IMR-90 (cell line): Measurements from ENCODE around the gene IFIT1B. TPM values are rescaled to one million over a fixed set of nuclear protein-coding genes. Genes with fewer than 3 reads are reported as not detected.
A peak's percentile ranks its signal among the peaks of the same experiment; 100 is the strongest.

Experiments used
- ATAC-seq: fragments of 200-7000 bp; cut with Tn5 transposase; 2 replicates; pipeline ENCODE4 v1.9.1; 2020; ENCODE audit warnings: low read depth, mild to moderate bottlenecking, moderate library complexity
- BruUV-seq: library from RNA; stranded (reverse); fragments of 400-500 nt; replicated peaks from 2 replicates; lab custom pipeline; 2021; lab: Mats Ljungman, UMichigan
- CTCF ChIA-PET: fragments of 300-600 bp; formaldehyde crosslinking; extraction: SDS; loops from one replicate; lab custom pipeline; 2021; ENCODE audit warnings: antibody characterized with exemption; lab: Yijun Ruan, JAX
- POLR2A ChIA-PET: fragments of 300-600 bp; sonication (Branson Sonifier 250); formaldehyde crosslinking; loops from one replicate; lab custom pipeline; 2022; ENCODE audit warnings: antibody characterized with exemption; ENCODE audit not compliant: unreplicated experiment; lab: Charles Lee
- DNase-seq: peaks from one replicate; pipeline ENCODE4 v3.0.0; 2013
- H2AFZ ChIP-seq: replicated peaks from 2 replicates; pipeline ENCODE3; 2013; ENCODE audit warnings: low read length, mild to moderate bottlenecking; ENCODE audit not compliant: poor library complexity
- H2AK5ac ChIP-seq: 2 replicates; pipeline ENCODE4 v1.6.1; 2013; ENCODE audit warnings: low read depth, low read length, inconsistent platforms
- H2AK9ac ChIP-seq: replicated peaks from 2 replicates; pipeline ENCODE3; 2013; ENCODE audit warnings: mild to moderate bottlenecking, low read depth, low read length, moderate library complexity; ENCODE audit not compliant: poor library complexity
- H2BK120ac ChIP-seq: 2 replicates; pipeline ENCODE4 v1.6.1; 2013; ENCODE audit warnings: low read depth, low read length, inconsistent platforms
- H2BK15ac ChIP-seq: 3 replicates; pipeline ENCODE4 v1.6.1; 2013; ENCODE audit warnings: low read depth, low read length, inconsistent platforms
- H2BK20ac ChIP-seq: 2 replicates; pipeline ENCODE4 v1.6.1; 2013; ENCODE audit warnings: low read depth, mild to moderate bottlenecking, inconsistent platforms, low read length, moderate library complexity
- H2BK5ac ChIP-seq: 2 replicates; pipeline ENCODE4 v1.6.1; 2013; ENCODE audit warnings: mild to moderate bottlenecking, low read depth, low read length, inconsistent platforms; ENCODE audit not compliant: poor library complexity, severe bottlenecking
- H3K14ac ChIP-seq: replicated peaks from 2 replicates; pipeline ENCODE4 v1.6.1; 2013; ENCODE audit warnings: low read depth, low read length, inconsistent platforms
- H3K18ac ChIP-seq: 2 replicates; pipeline ENCODE4 v1.6.1; 2013; ENCODE audit warnings: low read depth, low read length, control low read depth
- H3K23ac ChIP-seq: 2 replicates; pipeline ENCODE4 v1.6.1; 2013; ENCODE audit warnings: low read depth, low read length, inconsistent platforms
- H3K27ac ChIP-seq: 2 replicates; pipeline ENCODE4 v1.5.1; 2013; ENCODE audit warnings: mild to moderate bottlenecking, control low read depth, low read length; ENCODE audit not compliant: insufficient read depth
- H3K27me3 ChIP-seq: 2 replicates; pipeline ENCODE4 v1.6.1; 2013; ENCODE audit warnings: low read length; ENCODE audit not compliant: control insufficient read depth, insufficient read depth
- H3K36me3 ChIP-seq: 2 replicates; pipeline ENCODE4 v1.6.1; 2013; ENCODE audit warnings: low read length, mixed read lengths; ENCODE audit not compliant: control insufficient read depth, insufficient read depth
- H3K4ac ChIP-seq: 2 replicates; pipeline ENCODE4 v1.6.1; 2013; ENCODE audit warnings: low read depth, low read length, inconsistent platforms
- H3K4me1 ChIP-seq: 2 replicates; pipeline ENCODE4 v1.6.1; 2013; ENCODE audit warnings: low read length, mixed read lengths; ENCODE audit not compliant: control insufficient read depth, insufficient read depth
- H3K4me2 ChIP-seq: 2 replicates; pipeline ENCODE4 v1.6.1; 2013; ENCODE audit warnings: low read depth, mild to moderate bottlenecking, control low read depth, low read length, moderate library complexity
- H3K4me3 ChIP-seq: 2 replicates; pipeline ENCODE4 v1.5.1; 2013; ENCODE audit warnings: low read depth, mild to moderate bottlenecking, control low read depth, low read length, moderate library complexity; ENCODE audit not compliant: insufficient read depth
- H3K56ac ChIP-seq: 2 replicates; pipeline ENCODE4 v1.6.1; 2013; ENCODE audit warnings: low read length, inconsistent platforms; ENCODE audit not compliant: insufficient read depth; ENCODE audit errors: extremely low read depth
- H3K79me1 ChIP-seq, 2 experiments: 2 replicates each; pipeline ENCODE4 v1.6.1; 2013; ENCODE audit warnings: low read length in 2 of 2, inconsistent platforms in 1 of 2, low read depth in 1 of 2
- H3K9ac ChIP-seq: 2 replicates; pipeline ENCODE4 v1.6.1; 2013; ENCODE audit warnings: low read depth, low read length, control low read depth
- H3K9me1 ChIP-seq: 2 replicates; pipeline ENCODE4 v1.6.1; 2013; ENCODE audit warnings: low read length, inconsistent platforms; ENCODE audit not compliant: insufficient read depth
- H3K9me3 ChIP-seq: 2 replicates; pipeline ENCODE4 v1.6.1; 2013; ENCODE audit warnings: low read length; ENCODE audit not compliant: control insufficient read depth, insufficient read depth
- H4K20me1 ChIP-seq: 2 replicates; pipeline ENCODE4 v1.6.1; 2013; ENCODE audit warnings: low read length, inconsistent platforms; ENCODE audit not compliant: insufficient read depth
- H4K5ac ChIP-seq: 2 replicates; pipeline ENCODE4 v1.6.1; 2013; ENCODE audit warnings: mild to moderate bottlenecking, low read depth, low read length, control low read depth
- H4K8ac ChIP-seq, 2 experiments: 2 replicates each; pipeline ENCODE4 v1.6.1; 2013; ENCODE audit warnings: low read depth in 2 of 2, low read length in 2 of 2, control low read depth in 1 of 2, inconsistent platforms in 1 of 2
- H4K91ac ChIP-seq: 2 replicates; pipeline ENCODE4 v1.6.1; 2013; ENCODE audit warnings: low read depth, low read length, inconsistent platforms; ENCODE audit not compliant: insufficient read depth
- CEBPB ChIP-seq: IDR thresholded peaks from 2 replicates; pipeline ENCODE4 v1.6.1; 2012; ENCODE audit warnings: low read depth, low read length, improper control_type of control experiment
- CHD1 ChIP-seq: IDR thresholded peaks from 2 replicates; pipeline ENCODE4 v1.6.1; 2012; ENCODE audit warnings: low read depth, low read length, improper control_type of control experiment
- CTCF ChIP-seq: conservative IDR thresholded peaks from 2 replicates; pipeline ENCODE4 v1.5.1; 2012; ENCODE audit warnings: mild to moderate bottlenecking, low read depth, low read length, improper control_type of control experiment
- MXI1 ChIP-seq: IDR thresholded peaks from 2 replicates; pipeline ENCODE4 v1.6.1; 2012; ENCODE audit warnings: low read depth, mild to moderate bottlenecking, low read length, moderate library complexity, borderline replicate concordance
- POLR2A ChIP-seq: IDR thresholded peaks from 2 replicates; pipeline ENCODE4 v1.6.1; 2012; ENCODE audit warnings: mild to moderate bottlenecking, low read depth, low read length
- RAD21 ChIP-seq: IDR thresholded peaks from 2 replicates; pipeline ENCODE4 v1.6.1; 2012; ENCODE audit warnings: low read length, improper control_type of control experiment
- RCOR1 ChIP-seq: IDR thresholded peaks from 2 replicates; pipeline ENCODE4 v1.6.1; 2012; ENCODE audit warnings: mild to moderate bottlenecking, low read length, improper control_type of control experiment; ENCODE audit not compliant: insufficient replicate concordance
- SMC3 ChIP-seq: fragments of 150-350 bp; IDR thresholded peaks from 2 replicates; pipeline ENCODE4 v1.6.1; 2016; ENCODE audit warnings: low read depth, mild to moderate bottlenecking, antibody characterized with exemption, low read length, moderate library complexity
- dilution Hi-C: fragments of 300-500 bp; cut with HindIII; formaldehyde crosslinking; loops from one replicate; pipeline ENCODE4 v1.14.3; 2018; ENCODE audit warnings: low sequenced_read_pairs; ENCODE audit not compliant: unreplicated experiment
- in situ Hi-C: fragments of 300-500 bp; cut with MboI; formaldehyde crosslinking; loops from 3 replicates; pipeline ENCODE4 v1.14.3; 2019; ENCODE audit warnings: low sequenced_read_pairs, inconsistent platforms, mixed read lengths
- intact Hi-C: fragments of 100-400 bp; cut with micrococcal nuclease; formaldehyde crosslinking; loops from 2 replicates; pipeline ENCODE4 v1.10.0; 2022
- polyA plus RNA-seq, 3 experiments: library from polyadenylated mRNA; depleted of rRNA; stranded (reverse); fragments of >200 nt; gene quantifications; 2 replicates each; pipeline ENCODE4 v1.2.3, GENCODE V29; 2012; ENCODE audit warnings: low replicate concordance in 1 of 3
- total RNA-seq: library from RNA; depleted of rRNA; stranded (reverse); fragments of >200 nt; gene quantifications from 2 replicates; pipeline ENCODE4 v1.2.3, GENCODE V29; 2012

IFIT1B gene
- total and polyA plus RNA-seq, 2 of the 4 experiments (the other 2 are of a cell fraction) = not detected

GRCh38 chr10:89330537-89331212 is 47.2 kb upstream of the IFIT1B start:
- ChIA-PET POLR2A (no interaction called here), CTCF (no interaction called here)
- no peak overlapping the region for H3K56ac ChIP-seq
- no peaks in the 10 kb centered on the region for H3K27me3 ChIP-seq
- no peaks in the 10 kb centered on the region for H3K36me3 ChIP-seq
- TF ChIP-seq CEBPB (no peak), CHD1 (no peak), RCOR1 (no peak), RAD21 (no peak), CTCF (no peak), POLR2A (no peak), MXI1 (no peak), SMC3 (no peak)
- H3K4me1 ChIP-seq = peaks cover 15% of the 10 kb centered on the region
- no peak overlapping the region for H3K27ac ChIP-seq
- H2AK9ac ChIP-seq = no peak overlapping the region
- H3K79me1 ChIP-seq = peaks cover 15 to 28% of the 10 kb centered on the region in 2 experiments
- no peak overlapping the region for H2AK5ac ChIP-seq
- no peak overlapping the region for H2BK120ac ChIP-seq
- no peak overlapping the region for H2BK5ac ChIP-seq
- no peak overlapping the region for H3K14ac ChIP-seq
- in situ Hi-C loops = no loop called here
- H4K8ac ChIP-seq = peak overlapping the region in 1 of 2 experiments; percentile 27; a peak in 1 of 4 replicates
- no peak overlapping the region for H3K4ac ChIP-seq
- ATAC-seq = no peak
- H4K20me1 ChIP-seq = no peaks in the 10 kb centered on the region
- H3K9me3 ChIP-seq = no peaks in the 10 kb centered on the region
- no peak overlapping the region for H2BK20ac ChIP-seq
- no peak overlapping the region for H2AFZ ChIP-seq
- no peak overlapping the region for H4K91ac ChIP-seq
- H2BK15ac ChIP-seq = no peak overlapping the region
- no peak overlapping the region for H3K9ac ChIP-seq
- peaks cover 6% of the 10 kb centered on the region; the same call in 1 of the 2 replicates for H3K9me1 ChIP-seq
- BruUV-seq = no TSS peak
- no peak overlapping the region for H3K4me2 ChIP-seq
- H3K23ac ChIP-seq = no peak overlapping the region
- no peak overlapping the region; the same call in 1 of the 2 replicates for H4K5ac ChIP-seq
- no peak overlapping the region for H3K18ac ChIP-seq
- no peak for DNase-seq
- no peak overlapping the region for H3K4me3 ChIP-seq
- intact Hi-C loops = no loop called here
- dilution Hi-C loops = no loop called here
